HFF-Myc (cell line): ENCODE data around the gene LRRC14B.

ENCODE experiments used
- DNase-seq: peaks from one replicate; pipeline ENCODE4 v3.0.0-alpha.2; 2011; ENCODE audit warnings: low read depth; ENCODE audit errors: extremely low read depth
- H3K4me3 ChIP-seq: replicated peaks from 2 replicates; pipeline ENCODE4 v1.5.1; 2011; ENCODE audit warnings: low read depth, mild to moderate bottlenecking, control low read depth, low read length
- CTCF ChIP-seq: IDR thresholded peaks from 2 replicates; pipeline ENCODE4 v1.5.1; 2012; ENCODE audit warnings: mild to moderate bottlenecking, low read depth, low read length, control low read depth; ENCODE audit errors: missing control alignments

LRRC14B gene

GRCh38 chr5:169728-170094 is 21.6 kb upstream of the LRRC14B start:
- TF ChIP-seq CTCF: no peak
- H3K4me3 ChIP-seq: no peak overlapping the region
- no peak for DNase-seq

GRCh38 chr5:170971-171800 is 20.1 kb upstream of the LRRC14B start:
- DNase-seq: no peak
- TF ChIP-seq CTCF: no peak
- no peak overlapping the region for H3K4me3 ChIP-seq

GRCh38 chr5:171801-172331 is 19.4 kb upstream of the LRRC14B start:
- TF ChIP-seq CTCF: no peak
- no peak overlapping the region for H3K4me3 ChIP-seq
- no peak for DNase-seq

GRCh38 chr5:172421-172820 is 18.9 kb upstream of the LRRC14B start:
- no peak for TF ChIP-seq CTCF
- DNase-seq: no peak
- no peak overlapping the region for H3K4me3 ChIP-seq

- H3K4me3 ChIP-seq: no peak overlapping the region
- DNase-seq: no peak
- no peak for TF ChIP-seq CTCF
Observed at GRCh38 chr5:172841-173251, 18.4 kb upstream of the LRRC14B start.

GRCh38 chr5:173392-174290 is 17.7 kb upstream of the LRRC14B start:
- no peak for TF ChIP-seq CTCF
- H3K4me3 ChIP-seq: no peak overlapping the region
- no peak for DNase-seq
